GM23338 (cell line): ENCODE measurements around the gene KRT79. TPM values are rescaled to one million over a fixed set of nuclear protein-coding genes. Genes with fewer than 3 reads are reported as not detected.
A peak's percentile ranks its signal among the peaks of the same experiment; 100 is the strongest.

Experiments used
- ATAC-seq: fragments of 200-7000 bp; cut with Tn5 transposase; 3 replicates; pipeline ENCODE4 v1.9.1; 2020
- DNase-seq: peaks from one replicate; pipeline ENCODE4 v3.0.0-alpha.2; 2015; ENCODE audit warnings: low spot score
- H2AFZ ChIP-seq: fragments of 200-600 bp; sonication (generic); 2 replicates; pipeline ENCODE4 v1.8.0; 2016; ENCODE audit warnings: antibody characterized with exemption, mild to moderate bottlenecking, moderate library complexity
- H3F3A ChIP-seq: fragments of 200-600 bp; sonication (generic); replicated peaks from 2 replicates; pipeline ENCODE4 v1.8.0; 2017; ENCODE audit warnings: antibody characterized with exemption, mixed run types, low read depth
- H3K27ac ChIP-seq: fragments of 200-600 bp; sonication (generic); 2 replicates; pipeline ENCODE4 v1.6.1; 2016; ENCODE audit warnings: low read depth
- H3K27me3 ChIP-seq: fragments of 200-600 bp; sonication (generic); 2 replicates; pipeline ENCODE4 v1.8.0; 2016; ENCODE audit warnings: mild to moderate bottlenecking, mixed run types, moderate library complexity; ENCODE audit not compliant: insufficient read depth
- H3K36me3 ChIP-seq: fragments of 200-600 bp; sonication (generic); 2 replicates; pipeline ENCODE4 v1.8.0; 2016; ENCODE audit warnings: mild to moderate bottlenecking; ENCODE audit not compliant: insufficient read depth
- H3K4me1 ChIP-seq: fragments of 200-600 bp; sonication (generic); 2 replicates; pipeline ENCODE4 v1.8.0; 2016; ENCODE audit warnings: mild to moderate bottlenecking, moderate library complexity; ENCODE audit not compliant: insufficient read depth
- H3K4me2 ChIP-seq: fragments of 200-600 bp; sonication (generic); 2 replicates; pipeline ENCODE4 v1.7.1; 2017; ENCODE audit warnings: mixed run types
- H3K4me3 ChIP-seq: fragments of 200-600 bp; sonication (generic); 2 replicates; pipeline ENCODE4 v1.6.1; 2016; ENCODE audit warnings: mixed run types
- H3K79me2 ChIP-seq: fragments of 200-600 bp; sonication (generic); replicated peaks from 2 replicates; pipeline ENCODE4 v1.8.0; 2017; ENCODE audit warnings: mild to moderate bottlenecking; ENCODE audit not compliant: insufficient read depth
- H3K9me2 ChIP-seq: fragments of 200-600 bp; sonication (generic); 2 replicates; pipeline ENCODE4 v1.8.0; 2017; ENCODE audit not compliant: insufficient read depth
- H4K20me1 ChIP-seq: fragments of 200-600 bp; sonication (generic); replicated peaks from 2 replicates; pipeline ENCODE4 v1.8.0; 2017; ENCODE audit warnings: mild to moderate bottlenecking; ENCODE audit not compliant: insufficient read depth
- H3K27ac Mint-ChIP-seq: 2 replicates; pipeline ENCODE4 v1.8.0; 2020; ENCODE audit warnings: inconsistent platforms, mild to moderate bottlenecking, moderate library complexity, mixed read lengths
- H3K27me3 Mint-ChIP-seq: 3 replicates; pipeline ENCODE4 v1.8.0; 2022; ENCODE audit warnings: low read depth, mild to moderate bottlenecking, moderate library complexity, mixed read lengths, inconsistent platforms; ENCODE audit not compliant: insufficient read depth, poor library complexity
- H3K36me3 Mint-ChIP-seq: 3 replicates; pipeline ENCODE4 v1.8.0; 2021; ENCODE audit warnings: low read depth, mild to moderate bottlenecking, inconsistent platforms, moderate library complexity, mixed read lengths
- H3K4me1 Mint-ChIP-seq: 3 replicates; pipeline ENCODE4 v1.8.0; 2020; ENCODE audit warnings: mild to moderate bottlenecking, inconsistent platforms, mixed read lengths
- H3K4me3 Mint-ChIP-seq: 3 replicates; pipeline ENCODE4 v1.8.0; 2021; ENCODE audit warnings: moderate library complexity, mild to moderate bottlenecking, inconsistent platforms, mixed read lengths
- H3K9me3 Mint-ChIP-seq: 3 replicates; pipeline ENCODE4 v1.8.0; 2020; ENCODE audit warnings: moderate library complexity, mild to moderate bottlenecking, inconsistent platforms, mixed read lengths
- CREB1 ChIP-seq: fragments of 250-450 bp; sonication (Bioruptor Pico); IDR thresholded peaks from 2 replicates; pipeline ENCODE4 v1.5.0; 2020; ENCODE audit warnings: low read depth, mild to moderate bottlenecking, moderate library complexity
- ETS1 ChIP-seq: IDR thresholded peaks from 2 replicates; pipeline ENCODE4 v1.6.1; 2016; ENCODE audit warnings: antibody characterized with exemption
- EZH2 ChIP-seq: fragments of 200-600 bp; sonication (generic); IDR thresholded peaks from one replicate; pipeline ENCODE4 v1.8.0; 2017; ENCODE audit warnings: antibody characterized with exemption, mild to moderate bottlenecking, low read depth; ENCODE audit not compliant: unreplicated experiment
- EZH2phosphoT487 ChIP-seq: fragments of 200-600 bp; sonication (generic); IDR thresholded peaks from one replicate; pipeline ENCODE4 v1.8.1; 2018; ENCODE audit warnings: antibody characterized with exemption; ENCODE audit not compliant: unreplicated experiment
- JUNB ChIP-seq: IDR thresholded peaks from one replicate; pipeline ENCODE4 v1.6.1; 2016; ENCODE audit warnings: antibody characterized with exemption; ENCODE audit not compliant: unreplicated experiment
- NANOG ChIP-seq: IDR thresholded peaks from 2 replicates; pipeline ENCODE4 v1.6.1; 2016; ENCODE audit warnings: antibody characterized with exemption, borderline replicate concordance
- POLR2AphosphoS5 ChIP-seq: IDR thresholded peaks from 2 replicates; pipeline ENCODE4 v1.6.1; 2016; ENCODE audit warnings: antibody characterized with exemption, low read depth
- REST ChIP-seq: IDR thresholded peaks from one replicate; pipeline ENCODE4 v1.6.1; 2018; ENCODE audit warnings: antibody characterized with exemption; ENCODE audit not compliant: unreplicated experiment
- STAT1 ChIP-seq: IDR thresholded peaks from one replicate; pipeline ENCODE4 v1.6.1; 2016; ENCODE audit warnings: antibody characterized with exemption; ENCODE audit not compliant: unreplicated experiment
- ZNF114 ChIP-seq: fragments of 250-450 bp; sonication (Bioruptor Pico); IDR thresholded peaks from 2 replicates; pipeline ENCODE4 v1.5.0; 2020; ENCODE audit warnings: mild to moderate bottlenecking, moderate library complexity
- ZNF331 ChIP-seq: fragments of 250-450 bp; sonication (Bioruptor Pico); IDR thresholded peaks from 2 replicates; pipeline ENCODE4 v1.5.0; 2020; ENCODE audit warnings: low read depth, mild to moderate bottlenecking, moderate library complexity
- ZNF462 ChIP-seq: fragments of 250-450 bp; sonication (Bioruptor Pico); IDR thresholded peaks from 2 replicates; pipeline ENCODE4 v1.5.0; 2020; ENCODE audit warnings: mild to moderate bottlenecking, moderate library complexity
- polyA plus RNA-seq: library from polyadenylated mRNA; unstranded; fragments of >200 nt; fragmentation: Nextera tagmentation; extraction: Ambion mirVana; gene quantifications from 2 replicates; pipeline ENCODE4 v1.2.1, GENCODE V29; 2016
- total RNA-seq: library from RNA; depleted of rRNA; stranded (reverse); fragments of >200 nt; shearing (Covaris generic); gene quantifications from 2 replicates; pipeline ENCODE4 v1.2.3, GENCODE V29; 2014

Gene KRT79
- total and polyA plus RNA-seq, 2 experiments from 2014 or later = 0.21 TPM; not detected in 1

GRCh38 chr12:52799505-52800211 is 34.5 kb downstream of the KRT79 start:
- Mint-ChIP-seq H3K27me3 (peaks cover 4% of the 10 kb centered on the region), H3K36me3 (no peaks in the 10 kb centered on the region), H3K27ac (no peak overlapping the region), H3K4me1 (peaks cover 29% of the 10 kb centered on the region), H3K9me3 (no peaks in the 10 kb centered on the region), H3K4me3 (no peak overlapping the region)
- TF ChIP-seq CREB1 (CRISPR knock-in tag) = no peak
- no peak for TF ChIP-seq NANOG
- TF ChIP-seq JUNB = no peak
- TF ChIP-seq REST = no peak
- no peak for TF ChIP-seq STAT1
- TF ChIP-seq EZH2phosphoT487 = no peak
- TF ChIP-seq ZNF331 (CRISPR knock-in tag) = no peak
- no peak for TF ChIP-seq ETS1
- no peak for TF ChIP-seq POLR2AphosphoS5
- no peak for TF ChIP-seq ZNF114 (CRISPR knock-in tag)
- no peak for TF ChIP-seq EZH2
- TF ChIP-seq ZNF462 = no peak
- no peaks in the 10 kb centered on the region for H4K20me1 ChIP-seq
- no peaks in the 10 kb centered on the region for H3F3A ChIP-seq
- DNase-seq (no peak), ATAC-seq (no peak)
- H3K27ac ChIP-seq = no peak overlapping the region
- 0 out of 2 replicates have a peak overlapping the region, but pooled peaks have one; percentile 26 for H3K4me3 ChIP-seq
- H3K36me3 ChIP-seq = no peaks in the 10 kb centered on the region
- H3K79me2 ChIP-seq = no peaks in the 10 kb centered on the region
- no peaks in the 10 kb centered on the region for H3K27me3 ChIP-seq
- peak overlapping the region; percentile 73 for H3K4me2 ChIP-seq
- H3K9me2 ChIP-seq = no peaks in the 10 kb centered on the region
- H2AFZ ChIP-seq = no peak overlapping the region
- H3K4me1 ChIP-seq = peaks cover 32% of the 10 kb centered on the region
